NCI-H510A (cell line): ENCODE measurements around the gene NSMCE4A.
"Not testable (repeated sequence)": the region's sequence is repeated elsewhere in the genome, so short reads cannot be mapped to it uniquely, and the experiment has no call there.

Experiments
- DNase-seq: peaks from one replicate; lab custom pipeline; 2025; lab: John Stamatoyannopoulos, UW

The NSMCE4A gene

DNA sequence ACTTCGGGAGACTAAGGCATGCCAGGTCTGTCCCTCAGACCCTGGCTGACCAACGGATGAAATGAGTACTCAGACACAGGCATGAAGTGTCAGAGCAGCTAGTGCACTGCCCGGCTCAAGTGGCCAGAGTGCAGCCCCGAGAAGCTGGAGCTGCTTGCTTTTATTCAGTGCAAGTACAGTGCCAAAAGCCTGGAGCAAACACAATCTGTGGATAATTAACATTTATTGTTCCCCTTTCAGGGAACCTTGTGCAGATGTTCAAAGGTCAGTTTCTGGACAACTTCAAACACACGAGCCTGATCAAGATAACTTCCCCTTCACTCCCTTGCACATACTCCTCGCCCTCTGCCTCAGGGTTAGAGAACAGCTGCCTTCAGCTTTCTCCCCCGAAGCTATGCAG lies 39.3 kb downstream of the NSMCE4A start:
- no peak for DNase-seq

DNA sequence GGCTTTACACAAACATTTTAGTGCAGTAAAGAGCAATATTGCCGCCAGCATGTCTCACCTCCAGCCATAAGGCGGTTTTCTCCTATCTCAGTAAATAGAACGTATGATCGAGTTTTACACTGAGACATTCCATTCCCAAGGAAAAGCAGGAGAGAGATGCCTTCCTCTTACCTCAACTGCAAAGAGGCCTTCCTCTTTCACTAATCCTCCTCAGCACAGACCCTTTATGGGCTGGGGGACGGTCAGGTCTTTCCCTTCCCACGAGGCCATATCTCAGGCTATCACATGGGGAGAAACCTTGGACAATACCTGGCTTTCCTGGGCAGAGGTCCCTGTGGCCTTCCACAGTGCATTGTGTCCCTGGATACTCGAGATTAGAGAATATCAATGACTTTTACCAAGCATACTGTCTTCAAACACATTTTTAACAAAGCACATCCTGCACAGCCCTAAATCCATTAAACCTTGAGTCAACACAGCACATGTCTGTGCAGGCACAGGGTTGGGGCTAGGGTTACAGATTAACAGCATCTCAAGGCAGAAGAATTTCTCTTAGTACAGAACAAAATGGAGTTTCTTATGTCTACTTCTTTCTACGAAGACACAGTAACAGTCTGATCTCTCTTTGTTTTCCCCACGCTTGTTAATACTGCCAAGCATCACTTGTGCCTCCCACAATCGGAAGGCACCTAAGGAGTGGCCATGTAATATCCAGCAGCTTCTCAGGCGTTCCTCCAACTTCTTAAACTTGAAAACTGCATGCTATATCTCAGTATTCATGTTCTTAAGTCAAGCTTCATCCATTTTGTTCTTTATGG lies 44.5 kb downstream of the NSMCE4A start:
- not testable (repeated sequence) for DNase-seq

DNA sequence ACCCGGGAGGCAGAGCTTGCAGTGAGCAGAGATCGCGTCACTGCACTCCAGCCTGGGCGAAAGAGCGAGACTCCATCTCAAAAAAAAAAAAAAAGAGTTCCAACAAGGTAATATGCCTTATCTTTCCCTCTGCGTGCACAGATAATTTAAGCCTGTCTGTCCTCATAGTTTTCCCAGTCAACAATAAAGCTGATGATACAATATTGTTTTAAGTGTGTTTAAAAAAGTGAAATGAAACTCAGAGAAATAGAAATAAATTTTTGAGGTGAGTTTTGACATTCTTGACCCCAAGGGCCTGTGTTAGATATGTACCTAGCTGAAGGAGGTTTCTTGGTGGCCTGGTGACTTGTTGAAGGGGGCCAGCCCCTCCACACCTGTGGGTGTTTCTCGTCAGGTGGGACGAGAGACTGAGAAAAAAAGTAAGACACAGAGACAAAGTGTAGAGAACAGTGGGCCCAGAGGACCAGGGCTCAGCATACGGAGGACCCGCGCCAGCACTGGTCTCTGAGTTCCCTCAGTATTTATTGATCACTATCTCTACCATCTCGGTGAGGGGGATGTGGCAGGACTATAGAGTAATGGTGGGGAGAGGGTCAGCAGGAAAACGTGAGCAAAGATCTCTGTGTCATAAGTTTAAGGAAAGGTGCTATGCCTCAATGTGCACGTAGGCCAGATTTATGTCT lies 45.3 kb downstream of the NSMCE4A start:
- DNase-seq = not testable (repeated sequence)

DNA sequence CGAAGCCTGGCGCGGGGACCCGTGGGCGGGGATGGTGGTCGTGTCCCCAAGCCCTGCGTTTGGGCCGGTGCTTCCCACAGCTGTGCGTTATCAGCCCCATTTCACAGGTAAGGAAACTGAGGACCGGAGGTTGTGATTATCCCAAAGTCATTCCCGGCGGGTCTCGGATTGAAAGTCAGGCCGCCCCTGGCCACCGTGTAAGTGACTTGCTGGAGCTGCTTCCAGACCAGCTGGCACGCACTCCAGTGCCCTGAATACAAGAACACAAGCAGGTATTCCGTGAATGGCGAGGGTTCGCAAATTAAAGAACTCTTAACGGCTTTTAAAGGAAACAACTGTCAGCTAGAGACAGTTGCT lies 46.5 kb downstream of the NSMCE4A start:
- no peak for DNase-seq

DNA sequence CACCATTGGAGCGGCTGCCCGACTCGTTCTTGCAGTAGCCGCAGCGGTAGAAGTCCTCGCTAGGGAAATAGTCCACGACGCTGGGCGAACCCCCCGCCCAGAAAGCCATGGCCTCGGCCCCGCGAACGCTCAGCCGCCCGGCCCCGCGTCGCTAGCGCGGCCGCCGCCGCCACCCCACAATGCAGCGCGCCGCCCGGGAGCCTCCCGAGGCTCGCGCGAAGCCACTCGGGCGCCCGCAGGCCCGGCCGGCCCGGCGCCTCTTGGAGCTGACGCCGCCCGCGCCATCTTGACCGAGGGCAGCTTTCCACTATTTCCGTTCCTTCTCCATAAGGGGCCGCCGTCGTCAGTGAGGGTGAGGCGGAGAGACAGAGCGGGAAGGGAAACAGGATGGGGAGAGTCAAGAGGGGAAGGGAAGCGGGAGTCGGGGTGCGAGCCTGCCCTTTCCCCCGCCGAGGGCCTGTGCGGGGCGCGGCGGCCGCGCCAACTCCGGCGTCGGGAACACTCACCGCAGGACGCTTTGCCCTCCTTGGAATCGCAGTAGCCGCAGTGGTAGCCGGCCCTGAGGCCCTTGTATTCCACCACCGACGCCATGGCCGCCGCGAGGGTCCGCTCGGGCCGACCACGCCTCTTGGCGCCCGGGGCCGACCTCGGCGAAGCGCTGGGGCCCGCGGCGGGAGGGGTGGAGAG lies 47.0 kb downstream of the NSMCE4A start, which contains the start of gene ATE1:
ATE1 (minus strand) TSS at position 191 of the 687 bp plus-strand sequence; CDS start at position 109, 82 bp downstream.
- peak; percentile 88 for DNase-seq

DNA sequence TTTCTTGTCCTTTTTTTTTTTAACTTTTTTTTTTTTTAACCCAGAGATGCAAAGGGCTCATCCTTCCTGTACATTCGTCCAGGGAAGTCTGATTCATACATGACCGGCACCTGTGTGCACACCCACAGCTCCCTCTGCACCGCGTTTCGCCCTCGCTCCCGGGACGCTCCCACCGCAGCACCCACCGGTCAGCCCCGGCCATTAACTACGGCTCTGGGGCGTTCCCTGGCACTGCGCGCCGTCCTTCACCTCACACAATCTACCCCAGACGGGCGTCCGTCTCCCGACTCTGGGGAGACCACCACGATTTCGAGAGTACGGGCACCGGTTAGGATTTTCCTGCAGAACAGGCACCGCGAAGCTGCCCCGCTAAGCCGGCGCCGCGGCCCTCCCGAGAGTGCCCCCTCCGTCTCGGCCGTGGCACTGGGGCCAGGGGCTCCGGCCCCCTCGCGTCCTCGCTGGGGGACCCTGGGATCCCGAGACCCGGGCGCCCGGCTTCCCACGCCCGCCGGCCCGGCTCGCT lies 47.6 kb downstream of the NSMCE4A start:
- DNase-seq = no peak

DNA sequence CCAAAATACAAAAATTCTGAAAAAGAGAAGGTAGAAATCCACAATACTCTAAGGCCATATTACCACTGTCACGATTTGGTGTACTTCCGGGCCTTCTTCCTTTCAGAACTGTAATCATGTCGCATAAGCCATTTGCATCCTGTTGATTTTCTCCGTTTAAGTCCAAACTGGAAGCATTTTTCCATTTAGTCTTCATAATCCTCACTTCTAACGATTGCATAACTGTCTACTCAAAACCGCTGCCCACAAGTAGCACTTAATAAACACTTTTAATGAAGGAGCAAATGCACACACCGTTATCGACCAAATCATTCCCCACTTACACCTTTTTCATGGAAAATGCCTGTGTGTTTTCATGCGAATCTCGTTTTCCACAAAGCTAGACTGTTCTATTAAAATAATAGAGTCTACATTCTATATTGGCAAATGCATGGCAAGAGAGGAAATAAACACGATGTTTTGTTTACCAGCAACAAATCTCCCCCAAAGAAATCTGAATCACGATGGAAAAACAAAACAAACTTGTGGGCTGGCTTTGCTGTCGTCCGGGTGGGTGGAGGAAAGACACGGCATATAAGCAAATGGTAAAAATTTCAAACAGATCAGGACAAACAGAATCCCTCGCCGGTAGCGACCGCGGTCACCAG lies 48.2 kb downstream of the NSMCE4A start:
- no peak for DNase-seq

DNA sequence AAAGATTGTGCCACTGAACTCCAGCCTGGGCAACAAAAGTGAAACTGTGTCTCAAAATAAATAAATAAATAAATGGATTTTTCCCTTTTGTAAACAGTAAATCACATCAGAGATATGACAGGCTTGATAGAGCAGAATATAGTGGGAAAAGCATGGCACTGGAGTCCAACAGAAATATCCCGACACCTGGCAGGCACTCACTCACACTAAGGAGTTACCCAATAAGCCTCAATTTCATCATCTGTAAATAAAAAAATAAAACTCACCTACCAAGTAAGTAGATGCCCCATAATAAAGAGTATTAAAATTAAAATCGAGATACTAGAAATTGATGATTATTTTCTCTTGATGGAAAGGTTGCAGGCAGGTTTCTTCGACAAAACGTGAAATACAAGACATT lies 48.9 kb downstream of the NSMCE4A start:
- no peak for DNase-seq

DNA sequence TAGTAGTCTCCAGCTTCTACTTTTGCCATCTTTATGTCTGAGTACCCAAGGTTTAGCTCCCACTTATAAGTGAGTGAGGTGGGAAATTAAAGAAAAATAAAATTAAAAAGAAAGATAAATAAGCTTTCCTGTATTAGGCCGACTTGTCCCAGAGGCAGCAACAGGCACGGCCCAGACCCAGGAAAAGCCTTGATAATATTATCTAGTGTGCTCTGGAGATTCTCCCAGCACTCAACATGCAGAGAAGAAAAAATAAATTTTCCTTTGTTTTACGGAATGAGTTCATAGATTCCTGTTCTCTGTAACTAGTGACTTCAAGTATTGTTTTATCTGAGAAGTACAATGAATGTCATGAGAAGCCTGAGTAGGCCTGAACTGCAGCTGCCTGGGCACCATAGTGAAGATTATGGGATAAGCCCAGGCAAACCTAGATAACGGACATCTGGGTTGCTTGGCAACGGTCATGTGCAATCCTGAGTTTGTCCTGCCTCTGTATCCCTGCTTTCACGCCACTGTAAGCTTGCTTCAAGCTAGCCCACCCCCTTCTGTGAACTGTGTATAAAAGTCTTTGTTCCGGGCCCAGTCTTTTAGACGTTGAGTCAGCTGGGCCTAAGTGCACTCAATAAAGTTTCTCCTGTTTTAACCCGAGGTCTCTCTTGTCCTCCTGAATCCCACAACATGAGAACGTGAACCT lies 53.6 kb downstream of the NSMCE4A start:
- no peak for DNase-seq

DNA sequence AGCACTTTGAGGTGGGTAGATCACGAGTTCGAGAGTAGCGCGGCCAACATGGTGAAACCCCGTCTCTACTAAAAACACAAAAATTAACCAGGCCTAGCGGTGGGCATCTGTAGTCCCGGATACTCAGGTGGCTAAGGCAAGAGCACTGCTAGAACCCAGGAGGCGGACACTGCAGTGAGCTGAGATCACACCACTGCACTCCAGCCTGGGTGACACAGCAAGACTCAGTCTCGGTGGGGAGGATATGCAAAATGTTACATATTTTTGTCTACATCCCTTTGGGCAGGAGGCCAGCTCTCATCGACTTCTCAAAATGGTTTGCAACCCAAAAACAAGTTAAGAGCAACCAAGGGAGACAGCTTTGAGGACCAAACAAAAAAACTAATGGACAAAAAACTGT lies 55.4 kb downstream of the NSMCE4A start:
- DNase-seq = no peak

DNA sequence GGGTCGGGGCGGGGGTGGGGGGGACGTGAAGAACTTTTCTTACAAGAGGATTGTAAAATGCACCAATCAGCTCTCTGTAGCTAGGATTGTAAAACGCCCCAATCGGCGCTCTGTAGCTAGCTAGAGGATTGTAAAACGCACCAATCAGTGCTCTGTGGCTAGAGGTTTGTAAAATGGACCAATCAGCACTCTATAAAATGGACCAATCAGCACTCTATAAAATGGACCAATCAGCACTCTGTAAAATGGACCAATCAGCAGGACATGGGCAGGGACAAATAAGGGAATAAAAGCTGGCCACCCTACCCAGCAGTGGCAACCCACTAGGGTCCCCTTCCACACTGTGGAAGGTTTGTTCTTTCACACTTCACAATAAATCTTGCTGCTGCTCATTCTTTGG lies 56.2 kb downstream of the NSMCE4A start:
- DNase-seq = not testable (repeated sequence)

DNA sequence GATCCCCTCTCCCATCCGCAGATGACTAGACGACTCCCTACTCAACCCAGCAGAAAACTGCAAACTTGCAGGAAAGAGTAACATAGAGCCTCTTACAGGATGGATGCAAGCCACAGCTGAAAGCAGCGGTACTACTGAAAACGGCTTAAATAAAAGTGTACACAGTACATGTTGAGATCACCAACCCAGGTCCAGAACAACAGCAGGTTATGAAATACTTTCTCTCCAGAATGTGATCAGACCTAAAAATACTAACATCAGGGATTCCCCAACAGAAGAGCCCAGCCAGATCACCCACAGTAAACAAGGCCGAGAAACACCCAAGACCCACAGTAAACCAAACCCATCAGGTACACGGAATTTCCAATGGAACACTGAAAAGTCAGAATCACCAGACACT lies 60.4 kb downstream of the NSMCE4A start:
- DNase-seq = no peak

DNA sequence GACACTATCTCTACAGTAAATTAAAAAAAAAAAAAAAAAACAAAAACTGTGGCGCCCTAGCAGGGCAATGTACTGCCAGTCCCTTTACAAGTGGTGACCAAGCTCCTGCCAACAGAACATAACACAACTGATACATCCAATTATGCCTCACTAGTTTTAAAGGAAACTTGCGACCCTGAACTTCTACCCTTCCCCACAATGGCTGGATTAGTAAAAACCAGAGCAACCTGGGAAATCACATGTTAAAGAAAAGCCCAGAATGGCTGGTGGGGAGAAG lies 63.7 kb downstream of the NSMCE4A start:
- DNase-seq = no peak

DNA sequence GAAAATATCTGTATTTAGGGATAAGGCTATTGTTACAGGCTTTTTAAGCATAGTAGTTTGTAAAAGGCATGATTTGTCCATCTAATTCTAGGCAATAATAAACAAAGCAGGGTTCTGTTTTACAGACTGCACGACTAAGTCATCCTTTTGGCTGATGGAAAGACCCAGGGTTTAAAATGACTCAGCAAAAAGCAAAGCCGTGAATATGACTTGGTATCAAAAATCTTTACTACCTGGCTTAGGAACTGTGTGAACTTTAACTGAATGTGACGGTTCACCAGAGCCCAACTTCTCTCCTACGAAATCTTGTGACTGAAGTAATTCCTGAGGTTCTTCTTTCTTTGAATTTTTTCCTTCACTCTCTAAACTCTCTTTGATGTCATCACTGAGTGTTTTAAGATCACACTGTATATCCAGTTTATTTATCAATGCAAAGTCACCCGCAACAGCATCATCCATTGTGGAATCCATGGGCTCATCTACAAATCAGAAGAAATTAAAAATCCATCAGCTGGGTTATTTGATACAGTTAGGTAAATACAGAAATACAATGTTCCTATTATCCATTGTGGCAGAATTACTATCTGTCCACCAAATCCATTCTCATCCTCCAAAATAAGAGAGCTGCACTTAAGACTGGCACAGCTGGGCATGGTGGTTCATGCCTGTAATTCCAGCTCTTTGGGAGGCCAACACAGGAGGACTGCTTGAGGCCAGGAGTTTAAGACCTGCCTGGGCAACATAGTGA lies 64.2 kb downstream of the NSMCE4A start:
- no peak for DNase-seq
